Measurements from ENCODE around the gene ATXN8OS.
A peak's percentile ranks its signal among the peaks of the same experiment; 100 is the strongest.
"Not testable (repeated sequence)": the region's sequence is repeated elsewhere in the genome, so short reads cannot be mapped to it uniquely, and the experiment has no call there.

The ATXN8OS gene

GRCh38 chr13:70107498-70108281 is at the start of gene ATXN8OS:
Gene ATXN8OS, plus strand, starts transcription at chr13:70107826.
- peak in 19 of 56 donors; percentile 0 to 53 (median 26) for DNase-seq

DNA sequence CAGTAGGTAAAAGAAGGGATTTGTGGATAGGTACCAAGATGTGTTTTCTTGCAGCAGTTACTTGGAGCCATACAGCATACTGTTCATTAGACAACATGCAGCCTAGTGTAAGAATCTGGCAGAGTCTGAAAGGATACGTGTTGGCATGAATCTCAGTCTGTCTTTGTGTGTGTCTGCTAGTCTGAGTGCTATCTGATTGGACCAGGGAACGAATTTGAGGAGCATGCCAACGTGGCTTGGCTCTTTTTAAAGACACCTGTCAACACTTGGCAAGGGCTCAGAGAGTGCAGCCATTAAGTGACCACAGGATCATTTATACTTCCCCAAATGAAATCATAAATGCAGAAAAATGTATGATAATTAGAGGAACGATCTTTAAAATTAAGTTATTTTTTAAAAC is 27.6 kb upstream of the ATXN8OS start:
- DNase-seq = peak in 1 of 56 donors; percentile 0

DNA sequence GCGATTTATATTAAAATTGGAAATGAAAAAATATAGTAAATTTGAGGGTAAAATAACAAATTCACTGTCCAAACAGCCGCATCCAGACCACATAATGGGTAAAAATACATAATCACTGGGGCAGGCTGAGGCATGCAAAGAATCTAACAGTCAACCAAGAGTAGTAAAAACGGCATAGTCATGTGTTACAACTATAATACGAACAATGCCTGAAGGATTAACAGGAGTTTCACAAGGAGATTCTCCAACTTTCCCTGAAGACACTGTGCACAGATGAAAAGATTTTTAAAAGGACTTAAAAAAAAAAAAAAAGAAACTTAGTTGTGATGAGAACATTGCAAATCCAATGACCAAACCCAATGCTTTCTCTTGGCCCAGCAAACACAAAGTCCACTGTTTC is 20.4 kb upstream of the ATXN8OS start:
- DNase-seq = no peak

DNA sequence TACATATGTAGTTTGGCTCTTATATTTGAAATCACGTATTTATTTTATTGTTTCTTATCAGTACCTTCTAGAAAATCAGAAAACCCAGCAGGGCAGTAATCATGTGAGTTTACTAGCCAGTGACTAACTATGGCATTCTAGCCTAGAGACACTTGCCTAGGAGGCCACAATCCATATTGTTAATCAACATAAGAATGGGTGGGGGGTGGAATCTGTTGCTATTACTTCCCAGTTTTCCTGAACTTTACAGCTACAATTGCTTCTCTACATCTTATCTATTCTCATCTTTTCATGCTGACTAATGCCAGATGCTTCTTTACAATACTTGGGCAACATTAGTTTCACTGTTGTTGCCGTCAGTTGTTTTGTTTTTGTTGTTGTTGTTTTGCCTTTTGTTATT is 18.7 kb upstream of the ATXN8OS start:
- DNase-seq = no peak

GRCh38 chr13:70090036-70090723 is 17.4 kb upstream of the ATXN8OS start:
- no peak for DNase-seq

GRCh38 chr13:70098669-70099068 is 9.0 kb upstream of the ATXN8OS start:
- DNase-seq = no peak

GRCh38 chr13:70104481-70104880 is 3.1 kb upstream of the ATXN8OS start:
- no peak for DNase-seq

DNA sequence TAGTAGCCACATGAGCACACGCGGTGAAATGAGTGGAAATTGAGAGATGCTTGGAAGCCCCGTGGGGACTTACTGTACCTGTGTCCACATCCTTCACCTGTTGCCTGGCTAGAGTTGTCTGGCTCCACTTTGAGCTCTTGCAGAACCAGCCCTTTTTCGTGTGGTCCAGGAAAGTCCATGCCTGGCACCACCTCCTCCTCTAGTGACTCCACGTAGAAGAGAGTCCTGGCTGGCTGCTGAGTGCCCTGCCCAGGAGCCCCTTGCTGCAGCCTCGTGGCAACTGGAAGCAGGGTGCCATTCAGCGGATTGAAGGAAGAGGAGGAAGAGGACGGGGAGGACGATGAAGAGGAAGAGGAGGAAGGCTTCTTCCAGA is 515 bp upstream of the ATXN8OS start:
- DNase-seq = peak in 3 of 56 donors; percentile 24 to 30 (median 29)

DNA sequence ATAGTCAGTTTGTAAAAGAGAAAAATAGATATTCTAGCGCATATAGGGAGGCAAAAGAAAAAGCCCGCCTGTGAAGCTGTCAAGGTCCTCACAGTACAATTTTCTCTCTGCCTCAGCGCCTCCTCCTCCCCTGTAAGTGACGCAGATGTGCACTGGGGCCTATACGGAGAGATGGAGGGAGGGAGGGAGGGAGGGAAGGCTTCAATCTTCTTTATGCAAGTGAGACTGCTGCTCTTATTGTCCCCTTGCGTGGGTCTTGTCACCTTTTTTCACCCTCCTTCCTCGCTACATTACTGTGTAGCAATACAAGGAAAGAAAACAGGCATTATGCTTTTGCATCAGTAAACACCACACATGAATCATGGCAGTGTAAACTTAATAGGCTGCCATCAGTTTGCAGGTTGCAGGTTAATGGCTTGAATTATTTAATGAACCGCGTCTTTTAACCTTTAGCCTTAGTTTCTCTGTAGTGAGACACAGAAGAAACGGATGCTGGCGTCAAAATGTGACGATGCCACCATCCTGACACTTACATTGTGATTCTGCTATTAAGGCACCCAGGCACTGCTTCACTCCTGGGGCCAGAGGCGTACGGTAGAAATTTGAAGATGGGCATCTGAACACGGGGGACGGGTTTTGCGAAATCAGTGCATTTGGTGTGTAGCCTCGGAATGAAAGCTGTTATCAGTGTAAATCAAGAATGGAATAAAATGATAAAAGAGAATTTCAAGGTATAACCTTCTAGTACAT is 905 bp downstream of the ATXN8OS start, which contains the start of gene KLHL1:
Gene KLHL1 (minus strand): TSS at position 97 of the 750 bp plus-strand sequence. CDS start 753 bp downstream, outside the sequence.
- peak in 22 of 56 donors; percentile 1 to 49 (median 25) for DNase-seq

GRCh38 chr13:70117338-70117905 is 9.8 kb downstream of the ATXN8OS start:
- no peak for DNase-seq

GRCh38 chr13:70125693-70126092 is 18.1 kb downstream of the ATXN8OS start:
- no peak for DNase-seq

GRCh38 chr13:70128098-70128497 is 20.5 kb downstream of the ATXN8OS start:
- no peak for DNase-seq

- not testable (repeated sequence) for DNase-seq
Measured at GRCh38 chr13:70142658-70143057, 35.0 kb downstream of the ATXN8OS start.

- no peak for DNase-seq
Measured at GRCh38 chr13:70162141-70162540, 54.5 kb downstream of the ATXN8OS start.

GRCh38 chr13:70170689-70171088 is 63.1 kb downstream of the ATXN8OS start:
- DNase-seq = no peak

GRCh38 chr13:70171151-70171550 is 63.5 kb downstream of the ATXN8OS start:
- no peak for DNase-seq

- DNase-seq = no peak
Measured at GRCh38 chr13:70172946-70173597, 65.4 kb downstream of the ATXN8OS start.

- no peak for DNase-seq
Measured at GRCh38 chr13:70173598-70173959, 66.0 kb downstream of the ATXN8OS start.

DNA sequence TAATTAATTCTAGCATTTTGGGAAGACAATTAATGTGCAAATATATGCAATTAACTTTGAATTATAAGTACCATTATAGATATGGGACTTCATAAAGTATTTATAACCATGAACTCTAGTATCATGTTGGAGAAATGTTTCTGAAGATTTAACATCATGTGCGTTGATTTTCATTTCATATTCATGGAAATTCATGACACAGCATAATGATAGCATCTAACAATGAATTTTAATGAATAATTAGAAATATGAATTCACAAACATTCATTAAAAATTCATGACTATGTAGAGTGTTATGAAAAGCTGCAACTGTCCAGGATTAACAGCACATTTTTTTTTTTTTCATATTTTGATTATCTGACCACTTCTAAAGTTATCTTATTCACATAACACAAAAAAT is 70.7 kb downstream of the ATXN8OS start:
- DNase-seq = no peak

All from nucleus accumbens (tissue), 56 donors.